Measurements from ENCODE around the gene PADI2.
A peak's percentile ranks its signal among the peaks of the same experiment; 100 is the strongest.
"Not testable (repeated sequence)": the region's sequence is repeated elsewhere in the genome, so short reads cannot be mapped to it uniquely, and the experiment has no call there.

PADI2 gene

DNA sequence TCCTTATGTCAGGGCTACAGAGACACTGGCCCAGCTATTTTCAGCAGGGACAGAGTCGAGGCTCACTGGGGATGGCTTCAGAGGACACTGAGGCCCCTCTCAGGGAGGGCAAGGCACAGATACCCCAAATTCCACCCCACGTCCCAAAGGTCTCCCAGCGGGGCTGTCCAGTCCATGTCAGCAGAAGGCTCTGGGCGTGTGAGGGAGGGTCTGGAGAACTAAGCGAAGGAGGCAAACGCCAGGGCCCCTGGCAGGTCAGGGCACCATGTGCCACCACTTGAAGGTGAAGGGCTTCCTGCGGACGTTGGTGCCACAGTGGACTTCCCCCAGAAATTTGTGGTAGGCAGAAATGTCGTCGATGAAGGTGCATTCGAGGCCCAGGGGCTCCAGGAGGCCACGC, 50.5 kb downstream of the PADI2 start:
- Mint-ChIP-seq H3K9me3 (no peaks in the 10 kb centered on the region), H3K27ac (no peak overlapping the region), H3K27me3 (no peaks in the 10 kb centered on the region), H3K4me1 (ENCODE audit: low read depth) (no peaks in the 10 kb centered on the region), H3K36me3 (ENCODE audit: low read depth) (no peaks in the 10 kb centered on the region), H3K4me3 (no peak overlapping the region)

DNA sequence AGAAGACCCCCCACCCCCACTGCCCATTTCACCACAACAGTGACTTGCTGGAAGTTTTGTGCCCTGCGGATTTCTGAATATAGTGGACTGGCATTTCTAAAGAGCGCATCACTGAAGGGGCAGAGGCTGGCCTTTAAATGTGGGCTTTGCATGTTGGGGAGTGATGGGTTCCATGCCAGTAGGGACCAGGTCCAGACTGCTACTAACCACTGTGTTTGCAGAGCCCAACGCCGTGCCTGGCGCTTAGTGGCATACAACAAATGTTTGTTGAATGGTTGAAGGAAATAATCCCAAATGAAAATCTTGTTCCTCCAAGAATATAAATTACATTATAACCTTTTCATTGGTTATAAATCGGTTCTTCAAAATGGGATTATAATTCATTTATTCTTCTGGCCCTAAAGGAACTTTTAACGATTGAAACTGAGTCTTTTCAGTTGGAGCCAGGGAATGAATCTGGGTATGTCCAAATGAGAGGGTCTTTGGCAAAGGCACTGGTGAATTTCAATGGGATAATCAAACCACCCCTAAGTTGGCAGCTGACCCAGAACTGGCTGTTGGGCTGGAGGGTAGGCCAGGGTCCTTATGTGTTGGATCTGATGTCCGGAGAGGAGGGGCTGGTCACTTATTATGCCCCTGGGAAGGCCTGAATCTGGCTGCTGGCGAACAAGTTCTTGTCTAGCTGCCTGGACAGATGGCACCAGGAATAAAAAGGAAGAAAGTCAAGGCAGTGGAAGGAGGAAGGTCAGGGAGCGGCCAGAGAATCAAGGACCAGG, 51.6 kb downstream of the PADI2 start:
- no peak overlapping the region for H3K27ac Mint-ChIP-seq

GRCh38 chr1:17067069-17067426, 52.2 kb downstream of the PADI2 start:
- H3K36me3 Mint-ChIP-seq (ENCODE audit: low read depth), result no peaks in the 10 kb centered on the region
- no peak overlapping the region for H3K27ac Mint-ChIP-seq
- H3K27me3 Mint-ChIP-seq, result no peaks in the 10 kb centered on the region
- no peak overlapping the region for H3K4me3 Mint-ChIP-seq
- H3K9me3 Mint-ChIP-seq, result no peaks in the 10 kb centered on the region
- H3K4me1 Mint-ChIP-seq (ENCODE audit: low read depth), result no peaks in the 10 kb centered on the region

More for the DNA sequence above, 51.6 kb downstream of the PADI2 start:
- no peaks in the 10 kb centered on the region for H3K27me3 Mint-ChIP-seq
- H3K4me1 Mint-ChIP-seq (ENCODE audit: low read depth), result no peaks in the 10 kb centered on the region
- H3K4me3 Mint-ChIP-seq, result no peak overlapping the region
- H3K36me3 Mint-ChIP-seq (ENCODE audit: low read depth), result no peaks in the 10 kb centered on the region
- no peaks in the 10 kb centered on the region for H3K9me3 Mint-ChIP-seq

DNA sequence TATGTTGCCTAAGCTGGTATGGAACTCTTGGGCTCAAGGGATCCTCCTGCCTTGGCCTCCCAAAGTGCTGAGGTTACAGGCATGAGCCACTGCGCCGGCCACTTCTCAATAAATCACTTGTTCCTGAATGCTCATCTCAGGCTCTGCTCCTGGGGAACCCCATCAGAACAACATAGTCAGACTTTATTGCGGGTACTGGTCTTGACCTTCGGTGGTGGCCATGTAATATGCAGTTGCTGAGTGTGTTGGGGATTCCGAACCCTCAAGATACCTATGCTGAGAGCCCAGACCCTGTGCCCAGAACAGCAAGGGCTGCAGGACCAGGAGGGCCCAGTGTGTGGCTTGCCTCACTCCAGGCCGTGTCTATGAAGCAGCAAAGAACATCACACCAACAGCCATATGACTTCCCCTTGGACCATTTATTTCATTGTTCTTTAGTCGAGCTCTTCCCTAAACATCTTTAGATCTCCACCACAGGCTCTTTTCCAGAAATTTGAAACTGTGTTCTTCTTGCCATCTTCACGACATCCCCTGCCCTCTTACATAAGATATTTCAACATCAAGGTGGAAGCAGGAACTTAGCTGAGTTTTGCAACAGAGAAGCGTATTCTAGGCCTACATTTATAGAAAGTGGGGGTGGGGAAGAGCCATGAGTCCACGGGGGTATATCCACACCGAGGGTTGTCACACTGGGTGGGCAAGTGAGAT, 52.7 kb downstream of the PADI2 start:
- H3K27ac Mint-ChIP-seq, result no peak overlapping the region
- no peaks in the 10 kb centered on the region for H3K9me3 Mint-ChIP-seq
- H3K4me3 Mint-ChIP-seq, result no peak overlapping the region
- no peaks in the 10 kb centered on the region for H3K4me1 Mint-ChIP-seq (ENCODE audit: low read depth)
- no peaks in the 10 kb centered on the region for H3K36me3 Mint-ChIP-seq (ENCODE audit: low read depth)
- H3K27me3 Mint-ChIP-seq, result no peaks in the 10 kb centered on the region

- H3K9me3 Mint-ChIP-seq, result no peaks in the 10 kb centered on the region
- H3K36me3 Mint-ChIP-seq (ENCODE audit: low read depth), result no peaks in the 10 kb centered on the region
- no peak overlapping the region for H3K4me3 Mint-ChIP-seq
- H3K27ac Mint-ChIP-seq, result no peak overlapping the region
- H3K27me3 Mint-ChIP-seq, result no peaks in the 10 kb centered on the region
- H3K4me1 Mint-ChIP-seq (ENCODE audit: low read depth), result no peaks in the 10 kb centered on the region
Observed at GRCh38 chr1:17065666-17066065, 53.6 kb downstream of the PADI2 start.

DNA sequence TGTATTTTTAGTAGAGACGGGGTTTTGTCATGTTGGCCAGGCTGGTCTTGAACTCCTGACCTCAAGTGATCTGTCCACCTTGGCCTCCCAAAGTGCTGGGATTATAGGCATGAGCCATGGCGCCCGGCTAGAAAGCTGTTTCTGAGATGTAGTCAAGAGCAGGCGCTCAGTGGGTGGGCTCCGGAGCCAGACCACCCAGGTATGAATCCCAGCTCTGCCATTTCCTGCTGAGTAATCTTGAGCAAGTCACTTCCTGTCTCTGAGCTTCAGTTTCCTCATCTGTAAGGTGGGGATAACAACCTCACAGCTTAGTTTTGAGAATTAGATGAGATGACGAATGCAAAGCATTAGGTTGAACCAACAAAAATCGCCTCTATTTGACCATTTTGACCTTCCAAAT, 56.5 kb downstream of the PADI2 start:
- H3K27me3 Mint-ChIP-seq; H3K4me3 Mint-ChIP-seq; H3K27ac Mint-ChIP-seq; H3K36me3 Mint-ChIP-seq (ENCODE audit: low read depth); H3K4me1 Mint-ChIP-seq (ENCODE audit: low read depth); H3K9me3 Mint-ChIP-seq: not testable (repeated sequence)

DNA sequence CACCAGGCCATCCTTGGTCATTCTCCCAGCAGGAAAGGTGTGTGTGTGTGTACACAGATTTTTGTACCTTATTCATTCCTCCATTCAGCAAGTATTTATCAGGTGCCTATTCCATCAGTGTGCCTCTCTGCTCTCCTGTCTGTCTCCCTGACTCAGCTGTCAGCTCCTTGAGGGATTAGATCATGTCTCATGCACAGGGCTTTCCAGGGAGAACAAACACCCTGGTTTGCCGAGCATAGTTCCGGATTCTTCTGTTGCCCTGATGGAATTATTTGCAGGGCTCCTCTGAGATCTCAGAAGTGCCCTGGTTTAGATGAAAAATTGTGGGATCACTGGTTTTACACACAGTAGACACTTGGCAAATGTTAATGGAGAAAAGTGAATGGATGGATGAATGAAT, 57.4 kb downstream of the PADI2 start:
- Mint-ChIP-seq H3K4me3 (no peak overlapping the region), H3K36me3 (ENCODE audit: low read depth) (no peaks in the 10 kb centered on the region), H3K4me1 (ENCODE audit: low read depth) (no peaks in the 10 kb centered on the region), H3K27me3 (peaks cover 4% of the 10 kb centered on the region), H3K27ac (no peak overlapping the region), H3K9me3 (no peaks in the 10 kb centered on the region)

DNA sequence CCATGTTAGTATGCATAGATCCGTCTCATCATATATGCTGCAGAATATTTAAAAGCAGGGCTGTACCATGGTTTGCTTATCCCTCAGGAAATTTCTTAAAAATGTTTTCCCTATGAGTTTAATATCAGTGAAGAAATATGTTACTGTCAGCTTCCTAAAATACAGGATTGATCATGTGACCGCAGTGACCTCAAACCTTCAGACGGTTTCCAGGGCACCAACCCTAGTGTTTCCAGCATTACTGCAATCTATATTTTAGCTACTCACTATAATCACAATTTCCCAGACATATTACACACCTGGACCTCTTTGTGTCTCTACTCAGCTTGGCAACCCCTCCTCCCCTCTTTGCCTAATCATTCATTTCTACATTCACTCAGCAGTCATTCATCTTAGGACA, 57.8 kb downstream of the PADI2 start:
- H3K27me3 Mint-ChIP-seq, result peaks cover 4% of the 10 kb centered on the region
- no peaks in the 10 kb centered on the region for H3K4me1 Mint-ChIP-seq (ENCODE audit: low read depth)
- H3K4me3 Mint-ChIP-seq, result no peak overlapping the region
- H3K36me3 Mint-ChIP-seq (ENCODE audit: low read depth), result no peaks in the 10 kb centered on the region
- no peaks in the 10 kb centered on the region for H3K9me3 Mint-ChIP-seq
- H3K27ac Mint-ChIP-seq, result no peak overlapping the region

DNA sequence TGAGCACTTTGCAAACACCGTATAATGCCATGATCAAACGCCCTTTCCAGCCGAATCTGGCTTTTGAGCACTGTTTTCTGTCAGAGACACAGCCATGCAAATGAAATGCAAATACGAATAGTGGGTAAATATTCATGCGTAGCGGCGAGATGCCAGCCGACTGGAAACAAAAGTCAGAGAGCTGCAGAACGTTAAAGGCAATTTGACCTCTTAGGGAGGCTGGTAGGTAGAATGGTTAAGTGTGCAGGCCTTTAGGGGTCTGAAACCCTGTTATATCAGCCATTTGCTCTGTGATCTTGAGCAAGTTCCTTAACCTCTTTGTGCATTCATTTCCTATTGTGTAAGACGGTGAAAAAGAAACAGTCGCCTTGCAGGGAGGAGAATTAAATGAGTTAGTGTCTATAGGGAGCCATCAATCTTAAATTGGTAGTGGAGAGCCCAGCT, 58.9 kb downstream of the PADI2 start:
- Mint-ChIP-seq H3K9me3 (no peaks in the 10 kb centered on the region), H3K27me3 (peaks cover 4% of the 10 kb centered on the region), H3K4me3 (no peak overlapping the region), H3K4me1 (ENCODE audit: low read depth) (no peaks in the 10 kb centered on the region), H3K36me3 (ENCODE audit: low read depth) (no peaks in the 10 kb centered on the region), H3K27ac (no peak overlapping the region)

GRCh38 chr1:17059391-17060305, 59.6 kb downstream of the PADI2 start:
- Mint-ChIP-seq H3K27me3 (peaks cover 4% of the 10 kb centered on the region), H3K9me3 (no peaks in the 10 kb centered on the region), H3K36me3 (ENCODE audit: low read depth) (no peaks in the 10 kb centered on the region), H3K27ac (no peak overlapping the region), H3K4me1 (ENCODE audit: low read depth) (no peaks in the 10 kb centered on the region), H3K4me3 (no peak overlapping the region)

- Mint-ChIP-seq H3K9me3 (no peaks in the 10 kb centered on the region), H3K27ac (no peak overlapping the region), H3K4me3 (no peak overlapping the region), H3K4me1 (ENCODE audit: low read depth) (peaks cover 18% of the 10 kb centered on the region), H3K27me3 (peaks cover 4% of the 10 kb centered on the region), H3K36me3 (ENCODE audit: low read depth) (no peaks in the 10 kb centered on the region)
Observed at GRCh38 chr1:17056551-17056950, 62.7 kb downstream of the PADI2 start.

GRCh38 chr1:17055801-17056200, 63.5 kb downstream of the PADI2 start:
- H3K36me3 Mint-ChIP-seq (ENCODE audit: low read depth), result peaks cover 7% of the 10 kb centered on the region
- H3K9me3 Mint-ChIP-seq, result no peaks in the 10 kb centered on the region
- peaks cover 4% of the 10 kb centered on the region for H3K27me3 Mint-ChIP-seq
- H3K4me3 Mint-ChIP-seq, result no peak overlapping the region
- peaks cover 25% of the 10 kb centered on the region for H3K4me1 Mint-ChIP-seq (ENCODE audit: low read depth)
- no peak overlapping the region for H3K27ac Mint-ChIP-seq

DNA sequence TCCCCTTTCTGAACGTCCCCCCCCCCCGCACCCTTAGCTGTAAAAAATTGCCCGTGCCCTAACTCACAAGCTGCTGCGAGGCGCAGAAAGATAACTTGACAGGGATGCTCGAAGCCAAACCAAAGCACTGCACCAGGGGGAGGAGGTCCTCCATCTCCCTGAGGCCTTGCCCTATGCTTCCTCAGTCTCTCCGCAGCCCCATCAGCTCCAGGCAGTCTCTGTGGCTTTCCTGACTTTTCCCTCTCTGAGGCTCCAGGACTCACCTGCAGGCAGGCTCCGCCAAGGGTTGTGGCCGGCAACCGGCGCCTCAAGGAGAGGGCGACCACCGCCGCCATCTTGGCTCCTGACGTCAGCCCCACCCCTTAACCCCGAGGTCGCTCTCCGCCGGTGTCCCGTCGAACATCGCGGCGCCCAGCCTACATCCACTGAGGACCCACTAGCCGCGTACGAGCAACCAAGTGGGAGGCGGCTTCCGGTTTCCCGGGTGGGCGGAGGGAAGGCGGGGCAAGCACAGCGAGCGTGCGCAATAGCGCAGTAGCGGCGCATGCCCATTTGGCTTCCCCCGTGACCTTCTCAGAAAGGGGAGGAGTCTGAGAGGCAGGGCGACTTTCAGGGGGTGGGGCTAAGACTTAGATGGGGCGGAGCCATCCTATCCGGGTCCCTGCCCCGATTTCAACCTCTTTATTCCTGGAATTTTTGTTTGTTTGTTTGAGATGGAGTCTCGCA, 65.4 kb downstream of the PADI2 start, which contains the start of gene SDHB:
TSS of gene SDHB (minus strand) at position 348 of the 726 bp plus-strand sequence. CDS start at position 335, 13 bp downstream.
- Mint-ChIP-seq H3K27me3 (peaks cover 4% of the 10 kb centered on the region), H3K4me1 (ENCODE audit: low read depth) (peaks cover 27% of the 10 kb centered on the region), H3K9me3 (no peaks in the 10 kb centered on the region), H3K36me3 (ENCODE audit: low read depth) (peaks cover 10% of the 10 kb centered on the region), H3K4me3 (peak within 1 kb of the TSS; percentile 95), H3K27ac (peak within 1 kb of the TSS; percentile 94)

DNA sequence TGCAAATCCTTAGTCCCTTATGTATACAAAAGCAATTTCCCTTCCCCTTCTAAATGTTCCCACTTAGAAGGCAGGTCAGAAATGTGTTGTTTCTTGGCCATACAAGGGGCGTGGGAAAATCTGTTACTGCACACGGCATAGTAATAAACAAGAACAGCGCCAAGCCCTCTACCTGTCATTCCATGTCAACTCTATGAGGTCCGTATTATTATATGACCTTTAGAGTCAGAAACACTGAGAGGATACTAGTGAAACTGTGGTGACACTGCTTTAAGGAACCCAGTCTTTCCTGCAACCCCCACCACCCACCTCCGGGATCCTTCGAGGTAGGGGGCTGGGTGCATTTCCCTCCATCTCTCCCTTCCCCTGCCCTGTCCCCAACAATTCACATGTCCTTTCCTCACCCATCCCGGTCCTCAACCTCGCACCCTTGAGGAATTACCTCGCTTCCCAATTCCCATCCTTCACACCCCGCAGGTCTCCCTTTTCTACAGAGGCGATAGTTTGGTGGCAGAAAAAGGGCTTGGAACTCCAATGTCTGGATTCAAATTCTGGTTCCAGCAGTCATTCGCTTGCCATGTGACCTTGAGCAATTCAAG, 66.1 kb downstream of the PADI2 start:
- Mint-ChIP-seq H3K9me3 (no peaks in the 10 kb centered on the region), H3K27me3 (peaks cover 3% of the 10 kb centered on the region), H3K4me1 (ENCODE audit: low read depth) (peaks cover 27% of the 10 kb centered on the region), H3K4me3 (peak overlapping the region; percentile 95), H3K27ac (peak overlapping the region; percentile 94), H3K36me3 (ENCODE audit: low read depth) (peaks cover 10% of the 10 kb centered on the region)
